Measurements from ENCODE around the gene DNMT3B. TPM values are rescaled to one million over a fixed set of nuclear protein-coding genes. Genes with fewer than 3 reads are reported as not detected.
A peak's percentile ranks its signal among the peaks of the same experiment; 100 is the strongest.
"Not testable (repeated sequence)": the region's sequence is repeated elsewhere in the genome, so short reads cannot be mapped to it uniquely, and the experiment has no call there.

Gene DNMT3B
- total RNA-seq, 2 experiments from 2014 or later = 0.28 to 0.33 TPM

DNA sequence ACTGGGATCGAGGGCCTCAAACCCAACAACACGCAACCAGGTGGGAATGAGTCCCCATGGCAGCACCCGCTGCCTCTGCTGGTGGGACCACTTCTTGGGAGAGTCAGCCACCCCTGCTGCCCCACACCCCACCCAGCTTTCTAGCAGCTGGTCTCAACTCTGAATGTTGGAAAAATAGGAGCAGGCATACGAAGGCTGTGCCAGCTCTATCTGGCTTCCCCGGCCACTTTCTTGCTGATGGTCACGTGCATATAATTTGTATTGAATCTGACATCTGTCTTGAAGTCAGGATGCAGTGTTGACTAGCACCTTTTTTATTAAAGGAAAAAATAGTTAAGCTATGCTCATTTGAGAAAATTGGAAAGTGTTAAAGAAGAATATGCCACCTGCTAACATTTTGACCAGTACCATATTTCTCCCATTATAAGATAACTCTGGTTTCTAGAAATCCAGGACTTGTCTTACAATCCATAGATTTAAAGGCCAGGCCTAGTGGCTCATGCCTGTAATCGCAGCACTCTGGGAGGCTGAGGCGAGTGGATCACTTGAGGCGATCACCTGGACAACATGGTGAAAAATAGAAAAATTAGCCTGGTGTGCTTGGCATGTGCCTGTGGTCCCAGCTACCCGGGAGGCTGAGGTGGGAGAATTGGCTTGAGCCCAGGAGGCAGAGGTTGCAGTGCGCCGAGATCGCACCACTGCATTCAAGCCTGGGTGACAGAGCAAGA is 30.7 kb downstream of the DNMT3B start:
- Mint-ChIP-seq H3K4me1 (ENCODE audit: low read depth) (peaks cover 66% of the 10 kb centered on the region), H3K36me3 (ENCODE audit: low read depth) (no peaks in the 10 kb centered on the region), H3K4me3 (peak overlapping the region; percentile 80), H3K9me3 (no peaks in the 10 kb centered on the region), H3K27me3 (no peaks in the 10 kb centered on the region), H3K27ac (peak overlapping the region; percentile 94)
- H3K27me3 ChIP-seq (ENCODE audit: control insufficient read depth in 1 of 2, insufficient read depth in 2 of 2, low read length in 2 of 2) = no peaks in the 10 kb centered on the region
- peak overlapping the region; percentile 43 to 65 for H3K27ac ChIP-seq (ENCODE audit: low read depth in 1 of 2, low read length in 2 of 2)
- no peaks in the 10 kb centered on the region for H3K9me3 ChIP-seq (ENCODE audit: control insufficient read depth in 1 of 2, insufficient read depth in 1 of 2, low read length in 2 of 2)
- no peak for DNase-seq
- H3K36me3 ChIP-seq (ENCODE audit: insufficient read depth, low read length) = no peaks in the 10 kb centered on the region
- POLR2A ChIA-PET = interaction anchor here (1.1 to 1.6 kb wide), 2 partner anchors 27 to 110 kb away, joined by 3 to 5 read pairs; partner anchors contain the start of gene MAPRE1
- no peak overlapping the region for H3K4me3 ChIP-seq (ENCODE audit: low read length)
- intact Hi-C loops (cut with DNase I, micrococcal nuclease) = loop anchor here (5.0 kb wide), 3 partner anchors 39 to 99 kb away; no protein-coding TSS in a partner anchor
- TF ChIP-seq, protein P1, sequence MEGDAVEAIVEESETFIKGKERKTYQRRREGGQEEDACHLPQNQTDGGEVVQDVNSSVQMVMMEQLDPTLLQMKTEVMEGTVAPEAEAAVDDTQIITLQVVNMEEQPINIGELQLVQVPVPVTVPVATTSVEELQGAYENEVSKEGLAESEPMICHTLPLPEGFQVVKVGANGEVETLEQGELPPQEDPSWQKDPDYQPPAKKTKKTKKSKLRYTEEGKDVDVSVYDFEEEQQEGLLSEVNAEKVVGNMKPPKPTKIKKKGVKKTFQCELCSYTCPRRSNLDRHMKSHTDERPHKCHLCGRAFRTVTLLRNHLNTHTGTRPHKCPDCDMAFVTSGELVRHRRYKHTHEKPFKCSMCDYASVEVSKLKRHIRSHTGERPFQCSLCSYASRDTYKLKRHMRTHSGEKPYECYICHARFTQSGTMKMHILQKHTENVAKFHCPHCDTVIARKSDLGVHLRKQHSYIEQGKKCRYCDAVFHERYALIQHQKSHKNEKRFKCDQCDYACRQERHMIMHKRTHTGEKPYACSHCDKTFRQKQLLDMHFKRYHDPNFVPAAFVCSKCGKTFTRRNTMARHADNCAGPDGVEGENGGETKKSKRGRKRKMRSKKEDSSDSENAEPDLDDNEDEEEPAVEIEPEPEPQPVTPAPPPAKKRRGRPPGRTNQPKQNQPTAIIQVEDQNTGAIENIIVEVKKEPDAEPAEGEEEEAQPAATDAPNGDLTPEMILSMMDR (IDR thresholded peaks at IDR 0.05) = no peak
- peaks cover 62% of the 10 kb centered on the region for H3K4me1 ChIP-seq (ENCODE audit: insufficient read depth, low read length)
- CTCF ChIA-PET = interaction anchor here (0.6 to 0.8 kb wide), 2 partner anchors 67 to 284 kb away, joined by 3 read pairs; no protein-coding TSS in a partner anchor
- no peak for ATAC-seq (ENCODE audit: poor library complexity)

DNA sequence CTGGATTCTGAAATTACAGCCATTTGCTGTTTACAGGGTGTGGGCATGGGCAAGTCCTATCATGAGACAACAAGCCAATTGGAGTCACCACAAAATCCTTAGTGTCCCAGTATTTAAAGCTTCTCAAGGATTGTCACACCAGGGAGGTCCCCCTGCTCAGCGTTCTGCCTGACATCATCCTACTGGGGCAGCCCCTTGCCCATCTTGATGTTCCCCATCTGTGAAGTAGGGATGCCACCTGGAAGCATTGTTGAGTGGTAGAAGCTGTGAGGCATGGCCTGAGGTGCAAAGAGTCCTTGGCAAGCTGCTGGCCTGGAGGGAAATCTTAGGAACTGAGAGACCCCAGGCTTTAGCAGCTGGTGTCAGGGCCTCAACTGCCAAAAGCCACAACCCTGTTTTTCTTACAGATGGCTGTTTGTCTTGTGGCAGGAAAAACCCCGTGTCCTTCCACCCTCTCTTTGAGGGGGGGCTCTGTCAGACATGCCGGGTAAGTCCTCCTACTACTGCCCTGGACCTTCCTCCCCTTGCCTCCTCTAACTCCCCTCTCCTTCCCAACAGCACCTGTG is 34.3 kb downstream of the DNMT3B start:
- H3K4me1 Mint-ChIP-seq (ENCODE audit: low read depth) = peaks cover 58% of the 10 kb centered on the region
- peak overlapping the region; percentile 63 for H3K4me3 Mint-ChIP-seq
- ATAC-seq (ENCODE audit: poor library complexity) (no peak), DNase-seq (no peak)
- peaks cover 54% of the 10 kb centered on the region for H3K4me1 ChIP-seq (ENCODE audit: insufficient read depth, low read length)
- H3K4me3 ChIP-seq (ENCODE audit: low read length) = no peak overlapping the region
- POLR2A ChIA-PET = interaction anchor here (1.1 to 2.2 kb wide), 3 partner anchors 24 to 35 kb away, joined by 3 to 8 read pairs (median 3); partner anchors contain the start of gene MAPRE1
- H3K27ac Mint-ChIP-seq = peak overlapping the region; percentile 94
- H3K9me3 ChIP-seq (ENCODE audit: control insufficient read depth in 1 of 2, insufficient read depth in 1 of 2, low read length in 2 of 2) = no peaks in the 10 kb centered on the region
- no peaks in the 10 kb centered on the region for H3K36me3 Mint-ChIP-seq (ENCODE audit: low read depth)
- CTCF ChIA-PET = interaction anchor here (1.4 kb wide), 1 partner anchor 27 kb away, joined by 4 read pairs; no protein-coding TSS in a partner anchor
- H3K9me3 Mint-ChIP-seq = no peaks in the 10 kb centered on the region
- no peak overlapping the region for H3K27ac ChIP-seq (ENCODE audit: low read depth in 1 of 2, low read length in 2 of 2)
- no peaks in the 10 kb centered on the region for H3K27me3 Mint-ChIP-seq
- TF ChIP-seq, protein P1 (IDR thresholded peaks at IDR 0.05) = no peak
- intact Hi-C loops (cut with DNase I, micrococcal nuclease) = no loop called here
- no peaks in the 10 kb centered on the region for H3K36me3 ChIP-seq (ENCODE audit: insufficient read depth, low read length)
- H3K27me3 ChIP-seq (ENCODE audit: control insufficient read depth in 1 of 2, insufficient read depth in 2 of 2, low read length in 2 of 2) = no peaks in the 10 kb centered on the region

DNA sequence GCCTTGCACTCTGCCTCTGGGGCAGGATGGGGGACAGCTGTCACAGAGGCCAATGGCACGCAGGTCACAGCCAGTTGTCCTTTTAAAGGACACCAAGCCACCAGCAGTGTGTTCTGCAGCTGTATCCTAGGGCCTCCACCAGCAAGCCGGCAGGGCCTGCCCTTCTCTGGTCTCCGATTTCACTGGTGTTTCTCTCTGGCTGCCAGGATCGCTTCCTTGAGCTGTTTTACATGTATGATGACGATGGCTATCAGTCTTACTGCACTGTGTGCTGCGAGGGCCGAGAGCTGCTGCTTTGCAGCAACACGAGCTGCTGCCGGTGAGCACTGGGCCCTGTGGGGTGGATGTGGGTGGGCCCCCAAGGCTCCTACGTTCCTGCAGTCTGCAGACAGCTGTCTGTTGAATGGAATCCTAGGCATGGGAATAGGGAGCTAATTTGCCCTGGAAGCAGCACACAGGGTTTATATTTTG is 34.8 kb downstream of the DNMT3B start:
- no peak for DNase-seq
- Mint-ChIP-seq H3K27me3 (no peaks in the 10 kb centered on the region), H3K4me3 (peak overlapping the region; percentile 63), H3K36me3 (ENCODE audit: low read depth) (no peaks in the 10 kb centered on the region), H3K27ac (peak overlapping the region; percentile 94), H3K4me1 (ENCODE audit: low read depth) (peaks cover 52% of the 10 kb centered on the region), H3K9me3 (no peaks in the 10 kb centered on the region)
- Histone ChIP-seq H3K27ac (ENCODE audit: low read depth in 1 of 2, low read length in 2 of 2) (no peak overlapping the region), H3K27me3 (ENCODE audit: control insufficient read depth in 1 of 2, insufficient read depth in 2 of 2, low read length in 2 of 2) (no peaks in the 10 kb centered on the region), H3K9me3 (ENCODE audit: control insufficient read depth in 1 of 2, insufficient read depth in 1 of 2, low read length in 2 of 2) (no peaks in the 10 kb centered on the region), H3K36me3 (ENCODE audit: insufficient read depth, low read length) (no peaks in the 10 kb centered on the region), H3K4me1 (ENCODE audit: insufficient read depth, low read length) (peaks cover 49% of the 10 kb centered on the region), H3K4me3 (ENCODE audit: low read length) (no peak overlapping the region)
- no peak for ATAC-seq (ENCODE audit: poor library complexity)
- TF ChIP-seq, protein P1 (IDR thresholded peaks at IDR 0.05) = no peak
- CTCF ChIA-PET = interaction anchor here (1.4 kb wide), 1 partner anchor 26 kb away, joined by 4 read pairs; no protein-coding TSS in a partner anchor
- intact Hi-C loops (cut with DNase I, micrococcal nuclease) = no loop called here
- POLR2A ChIA-PET = interaction anchor here (1.1 to 2.2 kb wide), 3 partner anchors 23 to 34 kb away, joined by 3 to 8 read pairs (median 3); partner anchors contain the start of gene MAPRE1

DNA sequence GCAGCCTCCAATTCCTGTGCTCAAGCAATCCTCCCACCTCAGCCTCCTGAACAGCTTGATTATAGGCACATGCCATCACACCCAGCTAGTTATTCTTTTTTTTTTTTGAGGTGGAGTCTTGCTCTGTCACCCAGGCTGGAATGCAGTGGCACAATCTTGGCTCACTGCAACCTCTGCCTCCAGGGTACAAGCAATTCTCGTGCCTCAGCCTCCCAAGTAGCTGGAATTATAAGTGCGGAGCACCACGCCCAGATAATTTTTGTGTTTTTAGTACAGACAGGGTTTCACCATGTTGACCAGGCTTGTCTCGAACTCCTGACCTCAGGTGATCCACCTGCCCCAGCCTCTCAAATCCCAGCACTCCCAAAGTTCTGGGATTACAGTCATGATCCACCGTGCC is 35.4 kb downstream of the DNMT3B start:
- H3K4me3 Mint-ChIP-seq; intact Hi-C loops (cut with DNase I, micrococcal nuclease); H3K9me3 Mint-ChIP-seq; H3K27me3 Mint-ChIP-seq; ATAC-seq (ENCODE audit: poor library complexity); DNase-seq; H3K36me3 ChIP-seq (ENCODE audit: insufficient read depth, low read length); H3K4me3 ChIP-seq (ENCODE audit: low read length); H3K27me3 ChIP-seq (ENCODE audit: control insufficient read depth in 1 of 2, insufficient read depth in 2 of 2, low read length in 2 of 2); H3K27ac ChIP-seq (ENCODE audit: low read depth in 1 of 2, low read length in 2 of 2); H3K36me3 Mint-ChIP-seq (ENCODE audit: low read depth); H3K9me3 ChIP-seq (ENCODE audit: control insufficient read depth in 1 of 2, insufficient read depth in 1 of 2, low read length in 2 of 2): not testable (repeated sequence)
- H3K4me1 Mint-ChIP-seq (ENCODE audit: low read depth) = peaks cover 47% of the 10 kb centered on the region
- peak overlapping the region; percentile 94 for H3K27ac Mint-ChIP-seq
- CTCF ChIA-PET = interaction anchor here (1.4 kb wide), 1 partner anchor 26 kb away, joined by 4 read pairs; no protein-coding TSS in a partner anchor
- POLR2A ChIA-PET = interaction anchor here (0.9 to 2.2 kb wide), 3 partner anchors 22 to 34 kb away, joined by 3 to 8 read pairs (median 3); partner anchors contain the start of gene MAPRE1
- H3K4me1 ChIP-seq (ENCODE audit: insufficient read depth, low read length) = peaks cover 43% of the 10 kb centered on the region
